Esophagus muscularis mucosa (tissue), 2 donors: ENCODE measurements around the gene KMT2D.

Source experiments
- EP300 ChIP-seq: sonication (generic); formaldehyde crosslinking; IDR thresholded peaks from one replicate; pipeline ENCODE4 v1.6.1; 2017; ENCODE audit warnings: antibody characterized with exemption
- POLR2A ChIP-seq: fragments of 450-650 bp; IDR thresholded peaks from one replicate; pipeline ENCODE4 v1.6.1; 2017; ENCODE audit warnings: antibody characterized with exemption, moderate library complexity, mild to moderate bottlenecking, low read depth

DNA sequence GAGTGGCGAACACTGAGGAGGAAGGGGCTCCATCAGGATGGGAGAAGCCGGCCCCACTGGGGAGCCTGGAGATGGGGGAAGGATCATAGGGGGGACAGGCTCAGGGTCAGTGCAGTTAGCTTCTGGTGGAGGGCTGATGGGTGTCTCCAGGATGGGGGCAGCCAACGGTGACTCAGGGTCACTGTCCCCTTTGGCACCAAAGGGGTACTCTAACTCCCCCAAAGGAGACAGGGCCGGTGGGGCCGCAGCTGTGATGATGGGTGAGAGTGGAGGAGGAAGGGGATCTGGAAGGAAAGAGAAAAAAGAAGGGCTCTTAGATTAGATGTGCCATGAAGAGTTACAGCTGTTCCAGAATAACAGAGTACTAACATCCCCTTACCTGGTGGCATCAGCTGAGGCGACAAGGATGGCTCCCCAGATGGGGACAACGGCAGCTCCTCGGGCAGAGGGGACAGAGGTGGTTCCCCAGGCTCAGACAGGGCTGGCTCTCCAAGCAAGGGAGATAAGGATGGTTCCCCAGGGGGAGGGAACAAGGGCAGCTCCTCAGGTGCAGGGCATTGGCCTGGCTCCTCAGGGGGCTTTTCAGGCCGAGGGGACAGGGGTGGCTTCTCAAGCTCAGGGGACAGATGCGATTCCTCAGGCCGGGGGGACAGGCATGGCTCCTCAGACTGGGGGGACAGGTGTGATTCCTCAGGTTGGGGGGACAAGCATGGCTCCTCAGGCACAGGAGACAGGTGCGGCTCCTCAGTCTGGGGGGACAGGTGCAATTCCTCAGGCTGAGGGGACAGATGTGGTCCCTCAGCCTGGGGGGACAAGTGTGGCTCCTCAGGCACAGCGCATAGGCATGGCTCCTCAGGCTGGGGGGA is 9.9 kb downstream of the KMT2D start:
- TF ChIP-seq EP300, result no peak
- no peak for TF ChIP-seq POLR2A
